BJ (cell line): Measurements from ENCODE around the gene WDR74. TPM values are rescaled to one million over a fixed set of nuclear protein-coding genes. Genes with fewer than 3 reads are reported as not detected.

Experiments
- CTCF ChIA-PET: fragments of 350-600 bp; formaldehyde crosslinking; extraction: SDS; loops from one replicate; lab custom pipeline; 2021; ENCODE audit warnings: antibody characterized with exemption, inconsistent platforms; lab: Yijun Ruan, JAX
- POLR2A ChIA-PET: fragments of 300-600 bp; sonication (Branson Sonifier 250); formaldehyde crosslinking; extraction: SDS; loops from one replicate; lab custom pipeline; 2021; ENCODE audit warnings: antibody characterized with exemption; lab: Charles Lee
- DNase-seq: peaks from one replicate; pipeline ENCODE4 v3.0.0-alpha.2; 2011; ENCODE audit warnings: low read depth
- H3K27me3 ChIP-seq: 2 replicates; pipeline ENCODE4 v1.6.0; 2011; ENCODE audit warnings: low read length; ENCODE audit not compliant: control insufficient read depth, insufficient read depth
- H3K36me3 ChIP-seq: 2 replicates; pipeline ENCODE4 v1.5.1; 2011; ENCODE audit warnings: low read length; ENCODE audit not compliant: control insufficient read depth, insufficient read depth
- H3K4me3 ChIP-seq: 2 replicates; pipeline ENCODE4 v1.5.1; 2011; ENCODE audit warnings: low read depth, mild to moderate bottlenecking, control low read depth, low read length
- polyA plus RNA-seq: library from polyadenylated mRNA; depleted of rRNA; stranded (reverse); fragments of >200 nt; gene quantifications from 2 replicates; pipeline ENCODE4 v1.2.3, GENCODE V29; 2011
- TF ChIP-seq, protein P1 (sequence below): IDR thresholded peaks from 2 replicates; pipeline ENCODE4 v1.5.1; 2011; ENCODE audit warnings: low read depth, mild to moderate bottlenecking, control low read depth, inconsistent platforms, low read length, moderate library complexity; ENCODE audit not compliant: insufficient read depth

The WDR74 gene
- polyA plus RNA-seq, 1 experiment: 37.9 TPM

DNA sequence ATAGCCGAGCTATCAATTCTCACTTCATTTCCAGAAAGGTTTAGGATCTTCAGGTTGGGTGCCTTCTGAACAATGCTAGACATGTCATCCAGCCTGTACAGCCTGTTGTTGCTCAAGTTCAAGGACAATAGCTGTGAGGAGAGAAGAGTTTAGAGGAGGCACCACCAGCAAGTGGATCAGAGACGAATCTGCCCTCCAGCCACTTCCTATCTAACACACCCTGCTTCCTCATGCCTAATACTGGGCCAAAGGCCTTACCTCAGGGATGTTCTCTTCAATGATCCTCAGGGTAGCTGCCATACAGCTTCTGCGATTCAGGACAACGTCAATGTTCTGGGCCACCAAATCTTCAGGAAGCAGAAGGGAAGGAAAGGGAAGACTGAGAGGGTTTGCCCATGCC lies 38.3 kb downstream of the WDR74 start:
- H3K4me3 ChIP-seq: no peak overlapping the region
- CTCF ChIA-PET: interaction anchor here (0.6 to 2.4 kb wide), 3 partner anchors 14 to 55 kb away, joined by 3 to 14 read pairs (median 4); partner anchors contain the start of genes STX5 and TMEM179B
- TF ChIP-seq, protein P1, sequence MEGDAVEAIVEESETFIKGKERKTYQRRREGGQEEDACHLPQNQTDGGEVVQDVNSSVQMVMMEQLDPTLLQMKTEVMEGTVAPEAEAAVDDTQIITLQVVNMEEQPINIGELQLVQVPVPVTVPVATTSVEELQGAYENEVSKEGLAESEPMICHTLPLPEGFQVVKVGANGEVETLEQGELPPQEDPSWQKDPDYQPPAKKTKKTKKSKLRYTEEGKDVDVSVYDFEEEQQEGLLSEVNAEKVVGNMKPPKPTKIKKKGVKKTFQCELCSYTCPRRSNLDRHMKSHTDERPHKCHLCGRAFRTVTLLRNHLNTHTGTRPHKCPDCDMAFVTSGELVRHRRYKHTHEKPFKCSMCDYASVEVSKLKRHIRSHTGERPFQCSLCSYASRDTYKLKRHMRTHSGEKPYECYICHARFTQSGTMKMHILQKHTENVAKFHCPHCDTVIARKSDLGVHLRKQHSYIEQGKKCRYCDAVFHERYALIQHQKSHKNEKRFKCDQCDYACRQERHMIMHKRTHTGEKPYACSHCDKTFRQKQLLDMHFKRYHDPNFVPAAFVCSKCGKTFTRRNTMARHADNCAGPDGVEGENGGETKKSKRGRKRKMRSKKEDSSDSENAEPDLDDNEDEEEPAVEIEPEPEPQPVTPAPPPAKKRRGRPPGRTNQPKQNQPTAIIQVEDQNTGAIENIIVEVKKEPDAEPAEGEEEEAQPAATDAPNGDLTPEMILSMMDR: no peak
- H3K36me3 ChIP-seq: peaks cover 44% of the 10 kb centered on the region
- H3K27me3 ChIP-seq: no peaks in the 10 kb centered on the region
- DNase-seq: no peak
- POLR2A ChIA-PET: no interaction called here

DNA sequence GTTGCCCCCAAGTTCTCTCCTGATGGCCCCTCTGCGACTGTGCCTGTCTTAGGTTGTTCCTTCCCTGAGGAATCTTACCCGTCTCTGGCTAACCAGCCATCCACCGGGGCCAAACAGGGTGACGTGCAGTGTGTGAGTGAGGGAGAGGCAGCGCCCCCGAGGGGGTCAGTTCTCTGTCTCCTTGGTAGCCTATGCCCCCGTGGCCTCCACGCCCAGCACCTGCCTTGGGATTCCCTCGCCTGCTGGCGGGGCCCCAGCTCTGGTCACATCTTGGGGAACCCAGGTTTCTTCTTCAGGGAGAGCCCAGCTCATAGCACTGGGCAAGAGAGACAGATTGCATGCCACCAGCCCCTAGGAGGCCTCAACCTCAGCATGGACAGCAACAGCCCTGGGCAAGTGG lies 39.9 kb downstream of the WDR74 start:
- no peak for DNase-seq
- POLR2A ChIA-PET: no interaction called here
- CTCF ChIA-PET: interaction anchor here (2.4 kb wide), 1 partner anchor 13 kb away, joined by 14 read pairs; the partner anchor contains the start of gene TMEM179B
- Histone ChIP-seq H3K27me3 (no peaks in the 10 kb centered on the region), H3K4me3 (no peak overlapping the region), H3K36me3 (peaks cover 50% of the 10 kb centered on the region)
- TF ChIP-seq, protein P1: no peak

DNA sequence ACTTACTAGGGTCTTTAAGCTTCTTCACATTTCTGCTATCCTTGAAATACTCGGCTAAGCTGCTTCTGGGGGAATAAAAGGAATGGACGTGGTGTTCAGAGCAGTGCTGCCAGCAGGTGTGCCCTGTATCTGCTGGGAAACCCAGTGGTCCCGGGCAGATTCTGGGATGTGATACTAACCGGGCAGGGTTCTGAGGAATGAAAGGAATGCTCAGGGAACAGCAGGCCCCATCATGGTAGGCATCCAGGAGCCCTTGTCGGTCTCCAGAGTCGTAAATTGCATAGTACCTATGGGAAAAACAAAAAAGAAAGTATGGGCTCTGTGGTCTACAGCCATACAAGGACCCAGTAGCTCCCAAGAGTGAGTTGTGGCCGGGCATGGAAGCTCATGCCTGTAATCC lies 43.1 kb downstream of the WDR74 start:
- no peak overlapping the region for H3K4me3 ChIP-seq
- DNase-seq: no peak
- H3K27me3 ChIP-seq: no peaks in the 10 kb centered on the region
- TF ChIP-seq, protein P1: no peak
- H3K36me3 ChIP-seq: peaks cover 43% of the 10 kb centered on the region
- POLR2A ChIA-PET: no interaction called here
- CTCF ChIA-PET: interaction anchor here (1.8 kb wide), 1 partner anchor 9 kb away, joined by 5 read pairs; the partner anchor contains the start of gene TMEM179B

DNA sequence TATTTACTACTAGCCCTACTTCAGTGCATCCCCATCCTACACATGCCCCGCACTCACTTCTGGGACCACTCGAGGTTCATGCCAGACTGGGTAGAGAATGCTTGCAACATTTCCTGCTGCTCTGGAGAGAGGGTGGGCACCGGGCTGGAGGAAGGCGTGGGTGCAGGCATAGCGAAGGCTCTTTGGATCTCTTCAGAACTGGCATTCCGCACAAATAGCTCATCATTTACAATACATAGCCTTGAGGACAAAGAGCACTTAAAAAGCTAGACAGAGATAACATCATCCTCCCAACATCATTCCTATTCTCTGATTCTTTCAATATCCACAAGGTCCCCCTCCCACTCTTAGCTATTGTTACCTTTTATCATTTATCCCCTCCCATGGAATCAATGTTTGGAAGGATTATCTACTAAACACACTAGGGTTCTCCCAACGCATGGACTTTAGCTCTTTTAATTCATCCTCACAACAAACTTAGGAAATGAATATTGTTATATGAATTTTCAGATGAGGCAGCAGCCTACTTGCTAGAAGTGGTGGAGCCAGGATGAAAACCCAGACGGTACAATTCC lies 45.1 kb downstream of the WDR74 start:
- CTCF ChIA-PET: no interaction called here
- H3K36me3 ChIP-seq: peaks cover 34% of the 10 kb centered on the region
- POLR2A ChIA-PET: interaction anchor here (0.6 kb wide), 1 partner anchor 38 kb away, joined by 3 read pairs; the partner anchor contains the start of gene STX5

DNA sequence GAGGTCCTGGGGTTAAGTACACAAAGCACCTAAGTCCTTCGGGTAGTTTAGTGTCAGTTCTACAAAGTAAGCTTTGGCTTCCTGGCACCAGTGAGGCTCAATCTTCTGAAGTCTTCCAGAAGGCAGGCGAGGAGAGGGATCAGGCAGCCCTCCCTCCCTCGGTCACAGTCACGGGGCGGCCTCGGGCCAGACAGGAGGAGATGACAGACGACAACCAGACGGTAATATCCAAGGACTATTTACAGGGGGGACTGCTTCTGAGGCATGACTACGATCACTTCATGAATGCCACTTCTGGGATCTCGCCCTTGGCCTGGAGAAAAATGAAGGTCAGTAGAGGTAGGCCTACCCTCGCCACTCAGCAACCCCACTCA lies 47.2 kb downstream of the WDR74 start:
- ChIA-PET POLR2A (no interaction called here), CTCF (no interaction called here)
- peaks cover 23% of the 10 kb centered on the region for H3K36me3 ChIP-seq
- no peak overlapping the region for H3K4me3 ChIP-seq
- TF ChIP-seq, protein P1: no peak
- no peak for DNase-seq
- no peaks in the 10 kb centered on the region for H3K27me3 ChIP-seq

More for the DNA sequence above, 45.1 kb downstream of the WDR74 start:
- no peak for DNase-seq
- no peak overlapping the region for H3K4me3 ChIP-seq
- TF ChIP-seq, protein P1: no peak
- H3K27me3 ChIP-seq: no peaks in the 10 kb centered on the region
